ENCODE measurements around the gene RASL11A. TPM values are rescaled to one million over a fixed set of nuclear protein-coding genes. Genes with fewer than 3 reads are reported as not detected.

The RASL11A gene
- total RNA-seq, 1 experiment from 2014 or later, result 59.7 TPM

- TF ChIP-seq CTCF (conservative IDR thresholded peaks at IDR 0.05; ENCODE audit: low read depth, low read length) (no peak), EZH2 (IDR thresholded peaks at IDR 0.05; ENCODE audit: low read length, unreplicated experiment) (no peak), EZH2phosphoT487 (IDR thresholded peaks at IDR 0.05; ENCODE audit: borderline replicate concordance, low read length) (no peak)
- H3K9me2 ChIP-seq (replicated peaks; ENCODE audit: low read length), result no peaks in the 10 kb centered on the region
- POLR2A ChIA-PET (ENCODE audit: unreplicated experiment), result interaction anchor here (0.5 kb wide), 1 partner anchor 163 kb away, joined by 5 read pairs; no protein-coding TSS in a partner anchor
- no peak for ATAC-seq
- H3K27me3 ChIP-seq (ENCODE audit: low read length), result no peaks in the 10 kb centered on the region
- H3K79me2 ChIP-seq (ENCODE audit: low read length), result peaks cover 8% of the 10 kb centered on the region
- peaks cover 23% of the 10 kb centered on the region for H3K4me1 ChIP-seq (ENCODE audit: insufficient read depth, low read length)
- intact Hi-C loops (cut with micrococcal nuclease), result loop anchor here (5.0 kb wide), 2 partner anchors 83 to 232 kb away; no protein-coding TSS in a partner anchor
- H4K20me1 ChIP-seq (ENCODE audit: low read length), result peaks cover 9% of the 10 kb centered on the region
- CTCF ChIA-PET, result no interaction called here
- no peak overlapping the region for H3K4me3 ChIP-seq (ENCODE audit: low read length)
- H3K4me2 ChIP-seq (ENCODE audit: low read length), result no peak overlapping the region
- no peaks in the 10 kb centered on the region for H3K36me3 ChIP-seq (ENCODE audit: low read depth, low read length)
- H2AFZ ChIP-seq (ENCODE audit: low read length), result no peak overlapping the region
- no peak overlapping the region for H3K9ac ChIP-seq (ENCODE audit: low read length)
- DNase-seq, result no peak
- H3K27ac ChIP-seq (ENCODE audit: low read length), result no peak overlapping the region
- H3F3A ChIP-seq (ENCODE audit: low read length, unreplicated experiment), result no peaks in the 10 kb centered on the region
- BruUV-seq (replicated peaks), result no TSS peak
- H3K9me3 ChIP-seq (ENCODE audit: low read length), result no peaks in the 10 kb centered on the region
These were observed 4.0 kb downstream of the RASL11A start for GRCh38 chr13:27274631-27275030.

GRCh38 chr13:27276188-27276587 lies 5.6 kb downstream of the RASL11A start:
- DNase-seq, result no peak
- peaks cover 7% of the 10 kb centered on the region for H3K79me2 ChIP-seq (ENCODE audit: low read length)
- ATAC-seq, result no peak
- no peaks in the 10 kb centered on the region for H3K36me3 ChIP-seq (ENCODE audit: low read depth, low read length)
- H3F3A ChIP-seq (ENCODE audit: low read length, unreplicated experiment), result no peaks in the 10 kb centered on the region
- no peak overlapping the region for H3K4me3 ChIP-seq (ENCODE audit: low read length)
- no peaks in the 10 kb centered on the region for H3K9me2 ChIP-seq (replicated peaks; ENCODE audit: low read length)
- no TSS peak for BruUV-seq (replicated peaks)
- POLR2A ChIA-PET (ENCODE audit: unreplicated experiment), result no interaction called here
- no peak overlapping the region for H3K27ac ChIP-seq (ENCODE audit: low read length)
- H3K27me3 ChIP-seq (ENCODE audit: low read length), result no peaks in the 10 kb centered on the region
- CTCF ChIA-PET, result no interaction called here
- no peaks in the 10 kb centered on the region for H3K9me3 ChIP-seq (ENCODE audit: low read length)
- no peak overlapping the region for H3K4me2 ChIP-seq (ENCODE audit: low read length)
- H4K20me1 ChIP-seq (ENCODE audit: low read length), result peaks cover 9% of the 10 kb centered on the region
- intact Hi-C loops (cut with micrococcal nuclease), result no loop called here
- TF ChIP-seq EZH2 (IDR thresholded peaks at IDR 0.05; ENCODE audit: low read length, unreplicated experiment) (no peak), EZH2phosphoT487 (IDR thresholded peaks at IDR 0.05; ENCODE audit: borderline replicate concordance, low read length) (no peak), CTCF (conservative IDR thresholded peaks at IDR 0.05; ENCODE audit: low read depth, low read length) (no peak)
- H2AFZ ChIP-seq (ENCODE audit: low read length), result no peak overlapping the region
- peaks cover 36% of the 10 kb centered on the region for H3K4me1 ChIP-seq (ENCODE audit: insufficient read depth, low read length)
- no peak overlapping the region for H3K9ac ChIP-seq (ENCODE audit: low read length)

- no peaks in the 10 kb centered on the region for H4K20me1 ChIP-seq (ENCODE audit: low read length)
- CTCF ChIA-PET, result no interaction called here
- H3F3A ChIP-seq (ENCODE audit: low read length, unreplicated experiment), result no peaks in the 10 kb centered on the region
- intact Hi-C loops (cut with micrococcal nuclease), result no loop called here
- H3K9me3 ChIP-seq (ENCODE audit: low read length), result no peaks in the 10 kb centered on the region
- DNase-seq (no peak), ATAC-seq (no peak)
- H3K9ac ChIP-seq (ENCODE audit: low read length), result no peak overlapping the region
- H2AFZ ChIP-seq (ENCODE audit: low read length), result no peak overlapping the region
- H3K79me2 ChIP-seq (ENCODE audit: low read length), result no peaks in the 10 kb centered on the region
- H3K4me2 ChIP-seq (ENCODE audit: low read length), result no peak overlapping the region
- H3K9me2 ChIP-seq (replicated peaks; ENCODE audit: low read length), result no peaks in the 10 kb centered on the region
- no peak for TF ChIP-seq CTCF (conservative IDR thresholded peaks at IDR 0.05; ENCODE audit: low read depth, low read length)
- no peak for TF ChIP-seq EZH2phosphoT487 (IDR thresholded peaks at IDR 0.05; ENCODE audit: borderline replicate concordance, low read length)
- no peak for TF ChIP-seq EZH2 (IDR thresholded peaks at IDR 0.05; ENCODE audit: low read length, unreplicated experiment)
- peaks cover 17% of the 10 kb centered on the region for H3K4me1 ChIP-seq (ENCODE audit: insufficient read depth, low read length)
- no peak overlapping the region for H3K4me3 ChIP-seq (ENCODE audit: low read length)
- no peak overlapping the region for H3K27ac ChIP-seq (ENCODE audit: low read length)
- no peaks in the 10 kb centered on the region for H3K27me3 ChIP-seq (ENCODE audit: low read length)
- no TSS peak for BruUV-seq (replicated peaks)
- H3K36me3 ChIP-seq (ENCODE audit: low read depth, low read length), result no peaks in the 10 kb centered on the region
- POLR2A ChIA-PET (ENCODE audit: unreplicated experiment), result no interaction called here
These were observed 8.9 kb downstream of the RASL11A start for GRCh38 chr13:27279506-27279905.
